Dermis blood vessel endothelial cell (primary cell): ENCODE data around the gene C2orf81. TPM values are rescaled to one million over a fixed set of nuclear protein-coding genes. Genes with fewer than 3 reads are reported as not detected.
"Not testable (repeated sequence)": the region's sequence is repeated elsewhere in the genome, so short reads cannot be mapped to it uniquely, and the experiment has no call there.

Experiments used
- DNase-seq: peaks from one replicate; pipeline ENCODE4 v3.0.0; 2010
- total RNA-seq: library from RNA; depleted of rRNA; stranded (reverse); fragments of >200 nt; gene quantifications from 2 replicates; pipeline ENCODE4 v1.2.3, GENCODE V29; 2014

The C2orf81 gene
- total RNA-seq, 1 donor from 2014 or later = 0.17 TPM

DNA sequence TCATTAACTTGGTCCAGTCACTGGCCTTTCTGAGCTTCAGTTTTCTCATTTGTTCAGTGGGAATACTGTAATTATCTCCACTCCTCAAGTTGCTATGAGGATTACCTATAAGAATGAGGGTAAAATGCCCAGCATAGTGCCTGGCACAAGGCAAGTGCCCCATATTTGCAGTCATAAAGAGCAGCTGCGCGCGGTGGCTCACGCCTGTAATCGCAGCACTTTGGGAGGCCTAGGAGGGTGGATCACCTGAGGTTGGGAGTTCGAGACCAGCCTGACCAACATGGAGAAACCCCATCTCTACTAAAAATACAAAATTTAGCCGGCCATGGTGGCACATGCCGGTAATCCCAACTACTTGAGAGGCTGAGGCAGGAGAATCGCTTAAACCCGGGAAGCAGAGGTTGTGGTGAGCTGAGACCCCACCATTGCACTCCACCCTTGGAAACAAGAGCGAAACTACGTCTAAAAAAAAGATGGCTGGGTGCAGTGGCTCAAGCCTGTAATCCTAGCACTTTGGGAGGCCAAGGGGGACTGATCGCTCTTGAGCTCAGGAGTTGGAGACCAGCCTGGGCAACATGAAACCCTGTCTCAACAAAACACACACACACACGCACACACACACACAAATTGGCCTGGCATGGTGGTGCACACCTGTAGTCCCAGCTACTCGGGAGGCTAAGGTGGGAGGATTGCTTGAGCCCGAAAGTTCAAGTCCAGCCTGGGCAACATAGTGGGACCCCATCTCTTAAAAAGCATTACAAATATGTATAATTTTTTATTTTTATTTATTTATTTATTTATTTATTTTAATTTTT is 21.3 kb upstream of the C2orf81 start:
- DNase-seq = not testable (repeated sequence)

GRCh38 chr2:74441690-74442482 is 20.5 kb upstream of the C2orf81 start, which contains the start of gene RTKN:
TSS of gene RTKN (minus strand) at chr2:74441937. CDS start at chr2:74441816, 121 bp downstream.
- no peak for DNase-seq

GRCh38 chr2:74441170-74441689 is 19.8 kb upstream of the C2orf81 start:
- DNase-seq = no peak

- DNase-seq = peak; percentile 67
These were observed 19.2 kb upstream of the C2orf81 start for GRCh38 chr2:74440378-74441169.

- DNase-seq = no peak
These were observed 18.5 kb upstream of the C2orf81 start for GRCh38 chr2:74439803-74440377.

- no peak for DNase-seq
These were observed 18.0 kb upstream of the C2orf81 start for GRCh38 chr2:74439373-74439772.

- no peak for DNase-seq
These were observed 16.8 kb upstream of the C2orf81 start for GRCh38 chr2:74438248-74438647.

DNA sequence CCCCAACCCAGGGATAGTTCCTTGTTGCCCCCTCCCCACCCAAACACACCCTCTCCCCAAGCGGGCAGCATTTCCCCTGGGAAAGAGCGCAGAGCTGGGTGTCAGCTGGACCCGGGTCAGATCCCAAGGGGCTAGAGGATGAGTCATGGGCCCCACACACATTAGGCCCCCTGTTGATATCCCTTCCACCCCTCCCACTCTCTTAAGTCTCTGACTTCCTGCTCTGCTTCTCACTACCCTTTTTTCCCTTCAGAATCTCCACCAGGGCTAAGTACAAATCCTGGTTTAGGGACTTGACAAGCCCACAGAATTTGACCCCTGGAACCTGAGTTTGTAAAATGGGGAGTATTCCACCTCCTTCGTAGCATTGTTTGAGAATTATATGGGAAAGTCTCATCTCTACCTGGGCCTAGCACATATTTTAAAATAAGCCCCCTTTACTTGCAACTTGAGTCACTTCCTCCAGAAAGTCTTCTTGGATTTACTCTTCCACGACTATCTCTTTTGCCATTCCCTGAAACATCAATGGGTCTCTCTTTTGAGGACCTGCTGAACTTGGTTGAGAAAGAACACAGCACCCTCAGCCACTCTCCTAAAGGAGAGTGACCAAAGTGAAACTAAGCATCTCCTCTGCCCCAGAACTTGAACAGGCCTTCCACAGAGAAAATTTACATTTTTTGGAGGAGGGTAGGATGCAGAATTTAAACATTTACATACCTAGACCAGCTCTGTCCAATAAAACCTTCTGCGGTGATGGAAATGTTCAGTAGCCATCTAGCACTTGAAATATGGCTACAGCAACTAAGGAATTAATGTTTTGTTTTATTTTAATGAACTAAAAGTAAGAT is 15.7 kb upstream of the C2orf81 start:
- DNase-seq = no peak

DNA sequence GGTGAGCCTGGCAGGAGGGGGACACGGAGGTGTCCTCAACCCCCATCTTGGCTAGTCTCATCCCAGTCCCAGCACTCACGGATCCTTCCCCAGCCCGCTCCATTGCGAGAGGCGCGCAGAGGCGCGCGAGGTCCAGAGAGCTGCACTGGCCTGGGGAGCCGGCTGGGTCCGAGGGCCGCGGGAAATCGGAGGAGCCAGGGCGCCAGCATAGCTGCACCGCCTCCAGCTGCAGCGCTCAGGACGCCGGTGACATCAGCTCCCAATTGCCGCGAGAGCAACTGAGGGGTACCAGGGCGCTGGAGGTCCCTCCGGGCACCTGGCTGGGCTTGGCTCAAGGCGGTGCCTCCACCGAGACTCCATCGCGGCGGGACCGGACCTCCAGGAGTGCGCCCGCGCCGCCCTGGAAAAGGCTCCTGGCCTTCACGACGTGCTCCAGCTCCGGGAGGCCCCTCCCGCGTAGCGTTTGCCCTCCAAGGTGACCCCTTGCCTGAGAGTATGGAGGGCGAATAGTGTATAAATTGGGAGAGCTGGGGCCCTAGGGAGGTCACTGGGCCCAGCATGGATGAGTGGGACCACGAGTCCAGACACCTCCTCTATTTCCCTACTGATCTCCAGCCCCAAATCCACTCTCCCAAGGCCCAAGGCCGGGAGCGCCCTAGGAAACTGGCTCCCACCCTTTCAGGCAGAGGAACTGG is 14.8 kb upstream of the C2orf81 start:
- no peak for DNase-seq

DNA sequence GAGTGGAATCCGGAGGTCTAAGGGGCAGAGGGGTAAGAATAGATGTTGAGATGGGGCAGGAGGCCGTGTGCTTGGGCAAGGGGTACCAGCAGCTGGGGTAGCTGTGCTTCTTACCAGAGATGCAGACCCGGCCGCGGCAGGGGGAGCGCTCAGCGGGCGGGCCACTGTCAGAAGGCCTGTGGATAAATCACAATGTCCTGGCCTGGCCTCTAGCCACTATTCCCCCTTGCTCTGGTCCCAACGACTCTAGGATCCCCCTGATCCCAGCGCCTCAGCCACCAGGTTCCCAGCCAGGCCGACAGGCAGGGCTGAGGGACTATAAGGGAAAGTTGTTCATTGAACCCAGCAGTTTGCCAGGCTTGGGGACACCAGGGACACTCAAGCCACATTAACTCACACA is 9.1 kb upstream of the C2orf81 start:
- DNase-seq = no peak

GRCh38 chr2:74429487-74430451 is 8.3 kb upstream of the C2orf81 start:
- DNase-seq = no peak

GRCh38 chr2:74428675-74429074 is 7.3 kb upstream of the C2orf81 start:
- DNase-seq = no peak

DNA sequence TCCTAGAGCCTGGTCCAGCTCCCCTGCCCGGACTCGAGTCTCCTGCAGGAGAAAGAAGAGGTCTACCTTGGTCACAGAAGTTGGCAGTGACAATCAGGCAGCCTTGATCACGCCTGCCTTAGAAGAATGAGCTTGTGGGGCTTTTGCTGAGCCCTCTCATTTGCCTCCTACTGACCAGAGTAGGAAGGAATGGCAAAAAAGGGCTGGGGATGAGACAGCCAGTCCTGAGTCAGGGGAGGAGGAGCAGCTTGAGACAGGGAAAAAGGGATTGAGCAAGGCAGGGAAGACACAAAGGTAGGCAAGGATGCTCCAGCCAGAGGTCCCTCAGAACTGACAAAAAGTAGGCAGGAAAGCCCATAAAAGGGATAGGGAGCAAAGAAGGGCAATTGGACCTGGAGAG is 6.1 kb upstream of the C2orf81 start:
- no peak for DNase-seq

DNA sequence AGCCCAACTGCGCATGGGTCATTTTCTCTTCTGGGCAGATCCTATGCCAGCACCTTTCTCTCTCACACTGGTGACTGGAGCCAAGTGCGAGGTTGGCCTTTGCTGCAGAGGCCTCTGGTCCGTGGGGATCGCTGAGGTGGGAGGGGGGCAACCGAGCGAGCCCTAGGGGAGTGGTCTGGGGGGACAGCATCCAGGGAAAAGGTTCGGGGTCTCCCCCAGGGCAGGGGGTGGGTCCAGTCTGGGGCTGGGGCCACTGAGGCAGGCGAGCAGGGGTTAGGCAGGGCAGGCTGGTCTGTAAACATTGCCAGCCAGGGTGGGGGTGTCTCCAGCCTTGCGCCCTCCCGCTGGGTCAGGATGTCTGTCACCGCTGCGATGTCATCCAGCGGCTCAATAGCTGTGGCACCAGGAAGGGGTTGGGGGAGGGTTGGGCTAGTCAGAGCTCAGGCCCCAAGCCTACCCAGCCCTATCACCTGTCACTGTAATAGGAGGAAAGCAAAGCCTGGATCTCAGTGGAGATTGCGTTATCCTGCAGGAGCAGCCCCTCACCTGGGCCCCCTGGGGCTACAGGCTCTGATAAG is 4.9 kb upstream of the C2orf81 start:
- DNase-seq = no peak

- DNase-seq = no peak
These were observed 4.1 kb upstream of the C2orf81 start for GRCh38 chr2:74425523-74425922.

DNA sequence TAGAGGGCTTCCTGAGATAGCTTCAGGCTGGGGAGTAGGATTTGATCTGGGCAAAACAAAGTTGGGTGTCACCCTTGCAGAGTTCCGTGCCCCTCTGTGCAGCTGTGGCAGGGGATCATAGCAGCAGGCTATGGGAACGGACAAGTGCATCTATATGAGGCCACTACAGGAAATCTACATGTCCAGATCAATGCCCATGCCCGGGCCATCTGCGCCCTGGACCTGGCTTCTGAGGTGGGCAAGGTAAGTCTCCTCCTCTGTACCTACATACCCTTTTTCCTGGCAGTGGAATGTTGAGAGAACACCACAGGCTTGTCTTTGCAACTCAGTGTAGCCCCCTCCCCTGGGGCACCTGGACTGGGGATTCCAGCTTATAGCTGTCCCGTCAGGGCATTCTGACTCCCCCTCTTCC is 3.6 kb upstream of the C2orf81 start:
- DNase-seq = no peak

GRCh38 chr2:74424139-74424992 is 2.9 kb upstream of the C2orf81 start:
- DNase-seq = no peak
